M059J (cell line): ENCODE results near the gene VSIG10L. TPM values are rescaled to one million over a fixed set of nuclear protein-coding genes. Genes with fewer than 3 reads are reported as not detected.

ENCODE experiments used
- DNase-seq: peaks from one replicate; pipeline ENCODE4 v3.0.0-alpha.2; 2012; ENCODE audit warnings: low read depth
- total RNA-seq: library from RNA; depleted of rRNA; stranded (reverse); fragments of >200 nt; shearing (Covaris generic); gene quantifications from 2 replicates; pipeline ENCODE4 v1.2.3, GENCODE V29; 2014

VSIG10L gene
- total RNA-seq, 1 experiment from 2014 or later = 0.86 TPM

GRCh38 chr19:51365211-51365964, 23.4 kb upstream of the VSIG10L start:
- DNase-seq = peak; percentile 68

GRCh38 chr19:51364200-51365106, 22.5 kb upstream of the VSIG10L start:
- peak; percentile 74 for DNase-seq

GRCh38 chr19:51361239-51361638, 19.3 kb upstream of the VSIG10L start:
- DNase-seq = no peak

DNA sequence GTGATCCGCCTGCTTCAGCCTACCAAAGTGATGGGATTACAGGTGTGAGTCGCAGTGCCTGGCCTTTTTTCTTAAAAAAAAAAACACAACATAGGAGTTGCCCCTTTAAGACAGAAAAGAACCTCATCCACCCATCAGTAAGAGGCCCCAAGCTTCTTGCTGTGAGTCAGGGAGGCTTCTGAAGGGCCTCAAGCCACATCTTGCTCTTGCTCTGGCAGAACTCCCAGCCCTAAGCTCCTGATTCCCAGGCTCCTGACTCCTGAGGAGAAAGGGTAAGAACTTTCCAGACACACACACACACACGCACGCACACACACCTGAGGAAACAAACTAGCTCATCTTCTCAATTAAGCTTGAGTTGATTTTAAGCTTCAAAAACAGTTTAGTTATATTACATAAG, 17.4 kb upstream of the VSIG10L start:
- DNase-seq = peak; percentile 82

DNA sequence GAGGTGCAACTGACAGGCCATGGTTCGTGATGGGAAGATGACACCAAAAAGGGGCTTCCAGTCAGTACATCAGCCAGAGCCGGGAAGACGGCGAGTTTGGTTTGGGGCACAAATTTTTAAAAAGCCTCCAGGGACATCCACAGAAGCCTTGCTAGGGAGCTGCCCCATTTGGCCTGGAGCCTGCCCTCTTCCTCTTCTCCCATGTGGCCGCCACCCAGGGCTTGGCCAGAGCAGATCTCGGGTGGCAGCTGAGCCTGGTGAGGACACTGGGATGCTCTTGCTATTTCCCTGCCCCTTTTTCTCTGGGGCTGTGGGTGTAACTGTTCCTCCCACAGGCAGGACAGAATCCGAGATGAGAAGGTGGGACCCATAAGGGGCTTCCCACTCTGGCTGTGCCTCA, 16.0 kb upstream of the VSIG10L start:
- DNase-seq = no peak

DNA sequence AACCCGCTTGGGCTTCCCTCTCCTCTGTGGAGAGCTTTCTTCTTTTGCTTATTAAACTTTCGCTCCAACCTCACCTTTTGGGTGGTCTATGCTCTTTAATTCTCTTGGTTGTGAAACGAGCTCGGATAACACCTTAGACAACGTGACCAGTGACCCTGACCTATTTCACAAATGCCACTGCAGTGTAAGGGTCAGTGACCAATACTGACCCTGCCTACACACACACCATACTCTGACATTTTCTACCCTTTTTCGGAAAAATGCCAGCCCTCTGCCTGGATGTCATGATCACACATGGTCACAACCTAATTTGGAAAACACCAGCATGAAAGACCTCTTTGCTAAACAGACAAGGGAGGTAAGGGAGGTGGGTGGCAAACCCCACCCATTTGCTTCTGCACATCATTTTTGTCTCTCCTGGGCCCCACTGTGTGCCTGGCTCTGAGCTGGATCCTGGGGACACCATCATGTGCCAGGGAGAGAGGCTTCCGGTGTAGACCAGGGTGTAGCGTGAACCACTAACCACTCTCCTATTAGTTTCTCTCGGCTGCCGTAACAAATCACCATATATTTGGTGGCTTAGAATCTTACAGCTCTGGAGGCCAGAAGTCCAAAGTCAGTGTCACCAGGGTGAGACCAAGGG, 14.3 kb upstream of the VSIG10L start:
- no peak for DNase-seq

- no peak for DNase-seq
These were observed 12.8 kb upstream of the VSIG10L start for GRCh38 chr19:51354742-51355148.

GRCh38 chr19:51354103-51354741, 12.3 kb upstream of the VSIG10L start:
- DNase-seq = no peak

- DNase-seq = no peak
These were observed 10.9 kb upstream of the VSIG10L start for GRCh38 chr19:51352783-51353360.

DNA sequence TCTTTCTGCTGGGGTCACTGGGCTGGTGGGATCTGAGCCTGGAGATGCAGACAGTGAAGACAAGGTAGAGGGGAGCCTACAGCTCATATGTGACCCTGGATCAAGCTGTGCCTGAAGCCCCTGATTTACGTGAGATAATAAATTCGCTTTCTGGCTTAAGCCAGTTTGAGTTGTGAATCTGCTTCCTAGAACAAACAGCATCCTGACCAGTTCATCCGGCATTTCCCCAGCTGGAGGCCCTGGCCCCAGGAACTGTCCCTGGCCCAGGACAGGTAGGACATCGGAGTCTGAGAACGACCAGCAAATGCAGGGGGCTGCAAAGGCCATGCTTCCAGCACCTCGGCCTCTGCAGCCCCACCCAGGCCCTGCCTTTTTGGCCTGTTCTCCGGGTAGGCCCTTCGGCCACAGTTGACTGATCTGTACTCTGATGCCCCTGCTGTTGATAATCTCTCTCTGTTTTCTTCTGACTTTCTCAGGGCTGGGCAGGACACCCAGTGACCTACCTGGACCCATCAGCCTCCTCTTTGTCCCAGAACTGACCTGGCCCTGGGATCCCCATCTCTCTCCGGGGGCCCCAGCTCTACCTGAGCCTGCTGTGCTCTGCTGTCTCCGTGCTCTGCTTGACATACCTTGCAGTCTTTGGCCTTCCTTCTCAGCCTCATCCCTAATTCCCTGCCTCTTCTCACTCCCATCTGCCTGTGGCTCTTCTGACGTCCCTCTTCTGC, 9.5 kb upstream of the VSIG10L start:
- no peak for DNase-seq

DNA sequence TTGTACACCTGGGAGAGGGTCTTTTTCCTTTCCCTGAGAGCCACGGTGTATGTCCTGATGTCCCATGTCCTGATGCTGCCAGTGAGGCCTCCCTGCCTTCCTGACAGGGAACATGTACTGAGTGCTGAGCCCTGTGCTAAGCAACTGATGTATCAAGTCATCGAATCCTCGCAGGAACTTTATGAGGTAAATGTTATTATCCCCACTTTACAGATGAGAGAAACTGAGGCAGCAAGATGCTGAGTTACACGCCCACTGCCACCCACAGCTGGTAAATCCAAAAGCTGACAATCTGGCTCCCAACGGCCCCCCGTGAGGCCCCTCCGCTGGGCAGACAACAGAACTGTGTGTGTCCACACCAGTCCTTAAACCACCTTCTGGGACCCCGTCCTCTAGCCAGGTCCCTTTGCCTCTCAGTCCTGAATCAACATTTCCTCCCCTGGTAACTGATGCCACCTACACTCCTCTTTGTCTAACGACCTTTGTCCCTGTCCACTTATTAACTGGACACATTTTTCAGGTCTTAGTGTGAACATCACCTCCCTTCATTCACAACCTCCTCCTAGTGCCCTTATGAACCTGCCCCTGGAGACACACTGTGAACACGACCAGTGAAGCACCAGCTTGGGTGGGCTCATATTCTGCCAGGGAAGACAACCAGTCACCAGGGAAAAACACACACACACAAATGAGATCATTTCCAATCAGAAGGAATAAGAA, 5.4 kb upstream of the VSIG10L start:
- no peak for DNase-seq

GRCh38 chr19:51346742-51347141, 4.8 kb upstream of the VSIG10L start:
- no peak for DNase-seq

DNA sequence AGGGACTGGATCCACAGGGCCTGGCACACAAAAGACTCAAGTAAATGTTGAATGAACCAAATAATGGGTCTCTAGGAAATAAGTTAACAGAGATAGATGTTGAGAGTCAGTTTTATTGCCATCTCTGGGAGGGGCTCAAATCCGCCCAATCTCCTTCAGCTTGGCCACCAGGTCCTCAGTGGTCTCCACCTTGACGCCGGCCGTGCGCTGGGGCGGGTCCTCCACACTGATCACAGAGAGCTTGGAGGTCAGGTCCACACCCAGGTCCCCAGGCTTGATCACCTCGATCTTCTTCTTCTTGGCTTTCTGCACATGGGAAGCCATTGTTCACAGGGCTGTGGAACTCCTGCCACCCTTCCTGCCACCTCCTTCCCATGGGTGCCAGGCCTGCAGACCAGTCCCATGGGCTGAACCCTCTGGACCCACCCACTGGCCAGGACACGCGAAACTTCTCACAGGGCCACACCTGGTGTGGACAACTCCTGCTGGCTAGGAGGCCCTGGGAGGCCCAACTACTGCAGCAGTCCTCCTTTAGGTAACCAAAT, 3.2 kb upstream of the VSIG10L start:
- no peak for DNase-seq

- peak; percentile 11 for DNase-seq
These were observed 961 bp upstream of the VSIG10L start for GRCh38 chr19:51342631-51343569.

GRCh38 chr19:51341066-51341465, 873 bp downstream of the VSIG10L start:
- no peak for DNase-seq

GRCh38 chr19:51339687-51340656, 2.0 kb downstream of the VSIG10L start:
- peak; percentile 67 for DNase-seq

DNA sequence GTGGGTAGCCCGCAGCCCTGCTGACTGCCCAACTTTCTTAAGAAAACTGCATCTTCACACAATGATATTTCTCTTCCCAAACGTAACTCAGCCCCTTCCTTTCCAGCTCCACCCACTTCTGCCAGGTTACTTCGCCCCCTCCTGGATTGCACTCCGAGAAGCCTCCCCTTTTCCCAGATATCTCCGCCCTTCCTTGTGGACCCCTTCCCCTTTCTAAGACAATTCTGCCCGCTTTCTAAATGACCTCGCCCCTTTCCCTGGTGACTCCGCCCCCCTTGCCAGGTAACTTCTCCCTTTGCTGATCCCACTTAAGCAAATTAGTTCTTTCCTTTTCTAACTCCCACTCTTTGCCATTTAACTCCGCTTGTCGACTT, 2.6 kb downstream of the VSIG10L start:
- no peak for DNase-seq
